Colonic mucosa (tissue), 4 donors: Measurements from ENCODE around the gene CCDC92B. TPM values are rescaled to one million over a fixed set of nuclear protein-coding genes. Genes with fewer than 3 reads are reported as not detected.

ENCODE experiments used
- DNase-seq: peaks from one replicate; pipeline ENCODE4 v3.0.0-alpha.2; 2020
- H3K27ac ChIP-seq: fragments of 200-600 bp; one replicate; pipeline ENCODE4 v1.8.0; 2021
- H3K27me3 ChIP-seq: fragments of 200-600 bp; one replicate; pipeline ENCODE4 v1.8.0; 2021
- H3K36me3 ChIP-seq: fragments of 200-600 bp; one replicate; pipeline ENCODE4 v1.8.0; 2021
- H3K4me1 ChIP-seq: fragments of 200-600 bp; one replicate; pipeline ENCODE4 v1.8.0; 2021; ENCODE audit warnings: mild to moderate bottlenecking
- H3K4me3 ChIP-seq: fragments of 200-600 bp; one replicate; pipeline ENCODE4 v1.8.0; 2021
- H3K9ac ChIP-seq, 2 donors: one replicate each; pipeline ENCODE4 v1.7.0; 2013; ENCODE audit warnings: control low read depth in 2 of 2, low read depth in 2 of 2, low read length in 2 of 2
- H3K9me3 ChIP-seq: fragments of 200-600 bp; one replicate; pipeline ENCODE4 v1.8.0; 2021
- CTCF ChIP-seq: fragments of 200-600 bp; IDR thresholded peaks from one replicate; pipeline ENCODE4 v1.8.0; 2022; ENCODE audit warnings: antibody characterized with exemption, mild to moderate bottlenecking
- intact Hi-C: fragments of 100-400 bp; cut with DNase I; formaldehyde crosslinking; loops from one replicate; pipeline ENCODE4 v1.14.1; 2022
- total RNA-seq, 2 donors: library from RNA; stranded (reverse); fragmentation: NEBNext Ultra II Directional in 1 of 2; extraction: Animal tissue kit (Norgen Biotek cat#: 25700) in 1 of 2; gene quantifications; one replicate each; pipeline ENCODE4 v1.2.1, GENCODE V29; 2021
- donor health status: healthy.
- donor health status: DM: no; HTN: no; CAD: no.
- donor health status: DM: no; HTN: no; CAD: no.

The CCDC92B gene
- total RNA-seq, 2 donors from 2014 or later: 0.72 to 1.8 TPM

GRCh38 chr17:2688351-2689342 is 60.8 kb downstream of the CCDC92B start:
- H3K36me3 ChIP-seq: peaks cover 12% of the 10 kb centered on the region
- no peak for TF ChIP-seq CTCF
- H3K9ac ChIP-seq: no peak overlapping the region
- no peaks in the 10 kb centered on the region for H3K27me3 ChIP-seq
- DNase-seq: peak; percentile 21
- H3K9me3 ChIP-seq: no peaks in the 10 kb centered on the region
- H3K4me3 ChIP-seq: no peak overlapping the region
- H3K27ac ChIP-seq: no peak overlapping the region
- no peaks in the 10 kb centered on the region for H3K4me1 ChIP-seq
- intact Hi-C loops: loop anchor here (10.0 kb wide), 1 partner anchor 164 kb away; no protein-coding TSS in a partner anchor

DNA sequence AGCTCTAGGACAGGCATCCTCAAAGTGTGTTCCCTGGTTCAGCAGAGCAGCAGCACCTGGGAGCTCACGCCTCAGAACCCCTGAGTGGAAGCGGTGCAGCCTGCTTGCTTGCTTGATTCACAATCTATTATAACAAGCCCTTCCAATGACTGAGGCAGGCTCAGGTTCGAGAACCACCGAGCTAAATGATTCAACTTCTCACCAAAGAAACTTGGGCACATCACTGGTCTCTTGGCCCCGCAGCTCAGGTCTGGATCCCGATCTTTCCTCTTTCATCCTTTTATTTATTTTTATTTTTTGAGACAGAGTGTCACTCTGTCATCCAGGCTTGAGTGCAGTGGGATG is 62.4 kb downstream of the CCDC92B start:
- Histone ChIP-seq H3K9ac (no peak overlapping the region), H3K36me3 (peaks cover 6% of the 10 kb centered on the region), H3K4me3 (no peak overlapping the region), H3K27me3 (no peaks in the 10 kb centered on the region), H3K27ac (no peak overlapping the region), H3K9me3 (no peaks in the 10 kb centered on the region), H3K4me1 (no peaks in the 10 kb centered on the region)
- no peak for TF ChIP-seq CTCF
- intact Hi-C loops: loop anchor here (10.0 kb wide), 1 partner anchor 162 kb away; no protein-coding TSS in a partner anchor
- DNase-seq: no peak

DNA sequence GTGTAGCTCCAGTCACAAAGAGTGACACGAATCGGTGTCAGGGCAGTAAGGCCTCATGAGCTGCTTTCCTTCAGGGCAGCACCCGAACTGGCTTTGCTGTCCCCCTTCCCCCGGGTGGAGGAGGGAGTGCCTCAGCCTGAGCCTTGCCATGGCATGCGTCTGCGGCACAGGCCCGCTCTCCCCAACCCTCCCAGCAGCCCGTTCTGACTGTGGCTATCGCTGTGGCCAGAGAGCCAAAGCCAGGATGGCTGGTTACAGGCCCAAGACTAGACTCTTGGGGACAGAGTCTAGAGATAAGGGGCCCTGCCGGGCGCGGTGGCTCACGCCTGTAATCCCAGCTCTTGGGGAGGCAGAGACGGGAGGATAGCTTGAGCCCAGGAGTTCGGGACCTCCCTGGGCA is 63.8 kb downstream of the CCDC92B start:
- peaks cover 6% of the 10 kb centered on the region for H3K36me3 ChIP-seq
- no peak overlapping the region for H3K4me3 ChIP-seq
- TF ChIP-seq CTCF: no peak
- H3K4me1 ChIP-seq: no peaks in the 10 kb centered on the region
- no peak overlapping the region for H3K27ac ChIP-seq
- intact Hi-C loops: loop anchor here (10.0 kb wide), 1 partner anchor 161 kb away; no protein-coding TSS in a partner anchor
- H3K27me3 ChIP-seq: no peaks in the 10 kb centered on the region
- H3K9me3 ChIP-seq: no peaks in the 10 kb centered on the region
- no peak overlapping the region for H3K9ac ChIP-seq
- peak; percentile 15 for DNase-seq

DNA sequence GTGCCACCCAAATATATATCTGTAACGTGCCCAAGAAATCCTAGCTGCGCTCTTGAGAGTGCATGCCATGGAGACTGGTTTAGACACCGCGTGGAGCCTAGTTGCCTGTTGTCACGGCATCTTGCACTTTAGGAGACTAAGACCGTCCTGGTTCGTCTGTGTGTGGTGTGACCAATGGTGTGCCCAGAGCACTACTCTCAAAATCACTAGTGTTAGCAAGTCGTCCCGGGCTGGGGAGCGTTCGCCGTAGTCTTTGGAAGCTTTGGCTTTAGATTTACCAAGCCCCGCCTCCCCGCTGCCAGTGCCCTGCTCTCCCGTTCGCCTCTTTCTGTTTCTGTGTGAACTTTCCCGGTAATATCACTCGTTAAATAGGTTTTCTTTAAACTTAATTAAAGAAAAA is 64.9 kb downstream of the CCDC92B start:
- Histone ChIP-seq H3K36me3 (no peaks in the 10 kb centered on the region), H3K27me3 (no peaks in the 10 kb centered on the region), H3K27ac (no peak overlapping the region), H3K9me3 (no peaks in the 10 kb centered on the region), H3K4me1 (no peaks in the 10 kb centered on the region), H3K4me3 (no peak overlapping the region), H3K9ac (no peak overlapping the region)
- TF ChIP-seq CTCF: no peak
- intact Hi-C loops: loop anchor here (10.0 kb wide), 1 partner anchor 160 kb away; no protein-coding TSS in a partner anchor
- peak; percentile 10 for DNase-seq

GRCh38 chr17:2683912-2684311 is 65.5 kb downstream of the CCDC92B start:
- no peaks in the 10 kb centered on the region for H3K4me1 ChIP-seq

More at GRCh38 chr17:2683912-2684311, 65.5 kb downstream of the CCDC92B start:
- DNase-seq: peak; percentile 50
- Histone ChIP-seq H3K4me3 (no peak overlapping the region), H3K9me3 (no peaks in the 10 kb centered on the region), H3K36me3 (no peaks in the 10 kb centered on the region), H3K27me3 (no peaks in the 10 kb centered on the region), H3K9ac (no peak overlapping the region), H3K27ac (no peak overlapping the region)
- intact Hi-C loops: loop anchor here (10.0 kb wide), 1 partner anchor 159 kb away; no protein-coding TSS in a partner anchor
- no peak for TF ChIP-seq CTCF
